HT1080 (cell line): ENCODE measurements around the gene RNF222. TPM values are rescaled to one million over a fixed set of nuclear protein-coding genes. Genes with fewer than 3 reads are reported as not detected.
"Not testable (repeated sequence)": the region's sequence is repeated elsewhere in the genome, so short reads cannot be mapped to it uniquely, and the experiment has no call there.

Experiments
- DNase-seq: peaks from one replicate; pipeline ENCODE4 v3.0.0-alpha.2; 2015; ENCODE audit warnings: low read depth
- total RNA-seq: library from RNA; depleted of rRNA; stranded (reverse); fragments of >200 nt; shearing (Covaris generic); gene quantifications from 2 replicates; pipeline ENCODE4 v1.2.3, GENCODE V29; 2014

The RNF222 gene
- total RNA-seq, 1 experiment from 2014 or later: not detected

DNA sequence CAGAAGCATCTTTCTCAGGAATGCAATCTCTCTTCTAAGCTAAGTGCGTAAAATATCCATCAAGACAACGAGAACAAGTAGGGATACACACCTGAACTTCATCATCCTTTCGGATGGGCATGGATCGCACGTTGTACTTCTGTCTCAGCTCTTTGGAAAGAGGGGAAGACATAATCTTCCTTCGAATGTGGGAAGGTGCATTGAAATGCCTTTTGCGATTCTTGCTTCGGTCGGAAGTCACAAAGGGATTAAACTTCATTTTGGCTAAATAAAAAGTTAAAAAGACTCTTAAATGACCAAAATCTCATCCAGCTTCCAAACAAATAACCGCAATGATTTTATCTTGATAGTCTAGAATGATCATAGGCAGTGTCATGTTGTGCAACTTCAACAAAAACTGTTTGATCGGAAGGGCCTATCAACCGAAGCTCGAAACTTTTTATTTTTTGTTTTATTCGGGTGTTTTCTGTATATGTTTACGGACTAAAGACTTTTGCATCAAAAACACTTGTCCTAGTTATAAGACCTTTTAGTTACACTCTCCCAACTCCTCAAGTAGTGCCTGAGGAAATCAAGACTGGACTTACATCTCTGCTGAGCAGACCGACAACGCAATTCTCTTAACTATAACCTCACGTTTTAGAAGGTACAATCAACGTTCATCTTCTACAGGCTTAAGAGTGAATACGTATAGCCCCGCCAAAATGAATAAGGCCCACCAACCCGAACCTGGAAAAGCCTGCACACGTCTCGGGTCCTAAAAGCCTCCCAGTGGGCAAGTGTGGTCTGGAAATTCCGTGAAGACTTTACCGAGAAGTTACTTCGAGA, 15.4 kb downstream of the RNF222 start:
- peak; percentile 30 for DNase-seq

DNA sequence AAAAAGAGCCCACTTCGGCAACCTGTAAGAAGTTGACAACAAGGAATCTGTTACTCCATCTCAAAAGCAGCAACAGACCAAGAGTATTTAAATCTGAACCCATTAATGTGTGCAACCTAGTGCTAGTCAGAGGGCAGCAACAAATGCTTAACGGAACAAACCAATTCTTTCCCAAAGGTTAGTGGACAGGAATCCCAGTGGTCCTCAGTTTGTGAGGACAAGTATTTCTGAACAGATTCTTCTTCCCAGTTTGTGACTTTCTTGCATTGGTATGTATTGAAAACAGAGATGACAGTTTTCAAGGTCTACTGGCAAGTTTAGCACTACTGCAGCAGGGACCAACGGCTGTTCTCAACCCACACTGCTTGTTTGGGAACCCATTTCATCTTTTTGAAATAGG, 17.6 kb downstream of the RNF222 start:
- no peak for DNase-seq

DNA sequence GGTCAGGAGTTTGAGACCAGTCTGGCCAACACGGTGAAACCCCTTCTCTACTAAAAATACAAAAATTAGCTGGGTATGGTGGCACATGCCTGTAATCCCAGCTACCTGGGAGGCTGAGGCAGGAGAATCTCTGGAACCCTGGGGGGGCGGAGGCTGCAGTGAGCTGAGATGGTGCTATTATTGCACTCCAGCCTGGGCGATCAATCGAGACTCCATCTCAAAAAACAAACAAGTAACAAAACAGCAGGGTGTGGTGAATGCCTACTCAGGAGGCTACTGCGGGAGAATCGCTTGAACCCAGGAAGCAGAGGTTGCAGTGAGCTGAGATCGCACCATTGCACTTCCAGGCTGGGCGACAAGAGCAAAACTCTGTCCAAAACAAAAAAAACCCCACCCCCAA, 19.5 kb downstream of the RNF222 start:
- DNase-seq: not testable (repeated sequence)

DNA sequence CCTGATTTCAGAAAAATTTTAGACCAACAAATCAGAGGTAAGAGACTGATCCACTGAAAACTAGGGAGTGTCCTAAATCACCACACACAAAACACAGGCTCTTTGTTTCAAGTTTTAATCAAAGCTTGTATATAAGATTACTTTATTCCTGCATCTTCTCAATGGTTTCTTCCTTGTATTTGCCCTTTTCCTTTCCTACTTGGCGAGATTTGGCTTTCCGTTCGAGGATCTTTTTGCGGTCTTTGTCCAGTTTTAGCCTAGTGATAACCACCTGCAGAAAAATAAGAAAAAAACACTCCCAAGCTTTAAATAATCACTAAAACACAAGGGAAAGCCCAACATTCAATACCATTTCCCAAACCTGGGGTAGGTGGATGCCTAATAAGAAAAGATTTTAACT, 20.2 kb downstream of the RNF222 start:
- no peak for DNase-seq

DNA sequence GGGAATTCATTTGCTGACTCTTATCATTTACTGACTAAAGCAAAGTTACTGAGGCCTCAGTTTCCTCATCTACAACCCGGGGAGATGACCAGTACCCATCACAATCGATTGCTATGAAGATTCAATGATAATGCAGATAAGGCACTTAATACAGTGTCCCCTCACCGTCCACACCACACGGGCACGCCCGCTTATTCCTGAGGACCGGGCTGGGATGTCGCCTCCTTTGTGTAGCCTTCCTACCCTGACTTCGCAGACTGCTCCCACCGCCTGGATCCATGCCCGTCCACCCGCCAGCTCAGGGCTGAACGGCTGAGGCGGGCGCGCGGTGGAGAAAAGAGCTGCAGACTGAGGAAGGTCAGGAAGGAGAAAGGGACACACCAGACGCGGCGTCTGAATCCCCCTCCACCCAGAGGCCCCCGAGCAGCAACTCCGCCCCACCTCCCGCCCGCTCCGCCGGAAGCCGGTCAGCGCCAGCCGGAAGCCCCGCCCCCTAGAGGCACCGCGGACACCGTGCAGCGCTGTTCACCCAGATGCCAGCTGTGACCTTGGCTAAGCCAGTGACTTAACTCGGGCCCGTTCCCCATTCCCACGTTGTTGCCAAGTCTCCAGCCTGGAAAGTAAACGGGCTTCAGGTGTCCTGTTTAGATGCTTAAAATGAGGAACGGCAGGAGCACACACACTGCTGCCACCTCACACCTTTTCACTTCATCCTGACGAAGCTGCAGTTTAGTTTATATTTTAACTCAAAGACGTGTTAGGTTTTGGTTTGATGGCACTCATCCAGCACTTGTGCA, 21.2 kb downstream of the RNF222 start, which contains the start of gene KRABD2:
TSS of gene KRABD2 (minus strand) at position 434 of the 797 bp plus-strand sequence.
- peak; percentile 85 for DNase-seq

DNA sequence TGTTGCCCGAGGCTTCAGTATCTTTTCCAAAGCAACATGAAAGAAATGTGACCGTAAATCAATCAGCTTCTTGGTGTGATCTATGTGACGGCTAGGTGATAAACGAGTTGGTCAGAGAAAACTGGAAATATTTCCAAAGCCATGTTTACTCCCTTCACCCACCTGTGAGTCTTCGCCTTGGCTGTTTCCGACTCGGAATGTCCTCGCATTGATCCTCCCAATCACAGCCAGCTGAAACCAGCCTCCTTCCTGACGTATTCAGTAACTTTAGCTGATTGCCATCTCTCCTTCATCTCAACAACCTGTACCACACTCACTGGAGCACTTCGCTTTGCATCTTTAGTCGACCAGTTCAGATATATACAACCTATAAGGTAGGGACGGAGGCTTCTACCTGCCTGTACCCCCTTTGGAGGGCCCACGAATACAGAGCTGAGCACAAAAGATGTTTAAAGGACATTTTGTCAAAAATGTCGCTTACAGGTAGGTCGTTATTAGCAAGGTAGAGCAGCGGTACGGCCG, 21.8 kb downstream of the RNF222 start:
- no peak for DNase-seq

DNA sequence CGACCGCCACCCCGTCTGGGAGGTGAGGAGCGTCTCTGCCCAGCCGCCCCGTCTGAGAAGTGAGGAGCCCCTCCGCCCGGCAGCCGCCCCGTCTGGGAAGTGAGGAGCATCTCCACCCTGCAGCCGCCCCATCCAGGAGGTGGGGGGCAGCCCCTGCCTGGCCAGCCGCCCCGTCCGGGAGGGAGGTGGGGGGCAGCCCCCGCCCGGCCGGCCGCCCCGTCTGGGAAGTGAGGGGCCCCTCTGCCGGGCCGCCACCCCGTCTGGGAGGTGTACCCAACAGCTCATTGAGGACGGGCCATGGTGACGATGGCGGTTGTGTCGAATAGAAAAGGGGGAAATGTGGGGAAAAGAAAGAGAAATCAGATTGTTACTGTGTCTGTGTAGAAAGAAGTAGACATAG, 23.8 kb downstream of the RNF222 start:
- not testable (repeated sequence) for DNase-seq

DNA sequence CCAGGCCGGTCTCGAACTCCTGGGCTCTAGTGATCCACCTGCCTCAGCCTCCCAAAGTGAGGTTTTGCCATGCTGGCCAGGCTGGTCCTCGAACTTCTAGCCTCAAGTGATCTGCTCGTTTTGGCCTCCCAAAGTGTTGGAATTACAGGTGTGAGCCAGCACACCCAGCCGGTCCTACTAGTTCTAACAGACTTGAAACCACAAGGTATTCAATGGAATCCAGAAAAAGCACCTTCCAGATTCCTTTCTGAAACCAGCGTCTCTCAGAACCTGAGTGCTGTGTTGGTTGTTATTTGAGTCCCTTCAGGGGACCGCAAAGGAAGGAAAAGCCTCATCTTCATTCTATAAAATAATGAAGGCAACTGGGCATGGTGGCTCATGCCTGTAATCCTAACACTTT, 25.2 kb downstream of the RNF222 start:
- DNase-seq: no peak

DNA sequence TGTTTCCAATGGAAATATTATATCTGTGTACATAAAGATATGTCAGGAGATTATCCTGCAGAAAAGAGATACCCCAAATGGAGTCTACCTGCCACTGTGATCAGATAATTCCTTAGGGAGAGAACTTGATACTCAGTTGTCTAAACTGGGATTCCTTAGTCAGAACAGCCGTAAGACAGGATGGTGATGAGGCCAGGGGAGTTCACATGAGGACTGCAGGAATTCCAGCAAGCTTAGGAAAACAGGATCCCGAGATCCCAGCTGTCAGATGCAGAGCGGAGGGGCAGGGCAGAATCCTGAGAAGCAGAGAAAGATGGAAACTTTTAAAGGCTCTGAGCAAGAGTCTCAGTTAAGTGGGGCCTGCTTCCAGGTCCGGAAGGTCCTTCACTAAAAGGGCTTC, 25.8 kb downstream of the RNF222 start:
- DNase-seq: no peak

DNA sequence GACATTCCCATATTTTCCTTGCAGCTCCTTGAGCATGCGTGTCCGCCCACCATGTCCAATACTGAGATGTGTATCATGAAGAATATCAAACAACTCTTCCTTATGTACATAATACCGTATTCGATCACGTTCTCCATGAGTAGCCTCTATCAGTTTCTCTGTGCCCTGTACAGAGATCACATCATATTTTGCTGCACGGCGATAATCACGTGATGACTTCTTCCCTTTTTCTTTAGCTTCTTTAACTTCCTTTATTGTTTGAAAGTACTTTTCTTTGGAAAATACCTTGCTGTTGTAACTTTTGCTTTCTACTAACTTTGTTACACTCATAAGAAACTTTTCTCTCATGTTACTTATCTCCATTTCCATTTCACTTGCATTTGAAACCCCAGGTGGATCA, 27.7 kb downstream of the RNF222 start:
- DNase-seq: no peak

DNA sequence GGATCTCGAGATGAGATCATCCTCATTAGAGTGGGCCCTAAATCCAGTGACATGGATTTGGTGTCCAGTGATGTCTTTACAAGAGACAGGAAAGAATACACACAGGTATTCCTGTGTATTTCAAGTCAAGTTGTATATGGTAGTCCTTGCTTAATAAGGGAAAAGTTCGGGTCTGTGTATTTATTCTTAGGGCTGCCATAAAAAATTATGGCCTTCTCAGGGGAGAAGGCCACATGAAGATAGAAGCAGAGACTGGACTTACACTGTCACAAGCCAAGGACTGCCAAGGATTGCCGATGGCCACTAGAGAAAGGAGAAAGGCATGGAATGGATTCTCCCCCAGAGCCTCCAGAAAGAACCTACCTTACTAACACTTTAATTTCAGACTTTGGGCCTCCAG, 29.4 kb downstream of the RNF222 start:
- no peak for DNase-seq

DNA sequence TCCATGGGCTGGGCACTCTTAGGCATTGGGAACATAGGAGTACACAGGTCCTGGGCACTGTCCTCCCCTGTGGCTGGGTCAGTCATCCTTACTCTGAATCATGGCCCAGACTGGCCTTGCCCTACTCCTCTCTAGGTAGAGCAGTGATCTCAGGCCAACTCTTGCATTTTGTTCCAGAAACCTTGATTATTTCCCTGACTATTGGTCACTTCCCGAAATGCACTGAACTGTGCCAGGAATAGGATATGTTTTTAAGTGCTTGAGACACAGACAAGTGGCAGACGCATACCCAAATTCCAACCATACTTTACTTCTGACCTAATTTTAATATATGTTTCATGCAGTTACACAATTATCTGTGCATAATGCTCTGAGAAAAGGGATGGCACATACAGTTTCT, 31.4 kb downstream of the RNF222 start:
- peak; percentile 29 for DNase-seq

DNA sequence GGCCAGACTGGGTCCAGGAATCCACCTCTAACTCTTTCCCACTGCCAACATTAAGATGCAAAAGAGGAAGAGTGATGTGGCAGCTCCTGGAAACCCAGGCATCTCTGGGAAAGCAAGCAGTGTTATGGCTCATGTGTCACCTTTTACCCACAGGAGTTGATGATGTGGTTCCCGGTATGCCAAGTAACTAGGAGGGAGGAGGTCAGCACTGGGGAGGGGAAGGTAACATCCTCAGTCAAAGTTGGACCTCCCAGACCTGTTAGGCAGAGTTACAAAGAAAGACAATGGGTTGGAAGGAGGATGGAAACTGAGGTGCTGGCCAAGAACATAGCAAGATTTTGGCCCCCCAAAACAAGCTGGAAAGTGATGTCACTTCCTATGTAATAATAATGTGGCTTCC, 32.5 kb downstream of the RNF222 start:
- peak; percentile 67 for DNase-seq

DNA sequence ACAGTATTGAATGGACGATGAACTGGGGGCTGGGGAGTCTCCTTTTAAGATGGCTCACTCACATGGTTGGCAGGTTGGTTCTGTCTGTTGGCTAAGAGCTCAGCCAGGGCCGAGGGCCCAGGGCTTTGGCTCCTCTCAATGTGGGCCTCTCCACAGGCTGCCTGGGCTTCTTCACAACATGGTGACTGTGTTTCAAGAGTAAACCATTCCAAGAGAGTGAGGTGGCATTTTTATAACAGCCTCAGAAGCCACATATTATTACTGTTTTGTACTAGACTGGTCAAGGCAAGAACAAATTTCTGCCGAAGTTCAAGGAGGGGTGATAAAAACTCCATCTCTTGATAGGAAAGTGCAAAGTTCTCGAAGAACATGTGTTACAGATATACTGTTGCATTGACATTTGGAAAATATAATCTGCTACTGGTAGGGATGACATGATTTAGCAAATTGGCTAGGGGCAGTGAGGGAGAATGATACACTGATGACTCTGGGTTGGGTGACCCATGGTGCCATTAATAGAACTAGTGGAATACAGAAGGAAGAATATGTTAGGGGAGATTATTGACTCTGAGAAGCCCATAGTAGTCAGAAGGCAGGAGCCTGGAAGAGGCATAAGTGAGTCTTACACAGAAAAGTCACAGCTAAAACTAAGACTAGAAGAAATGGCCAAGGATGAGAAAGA, 34.8 kb downstream of the RNF222 start:
- no peak for DNase-seq

DNA sequence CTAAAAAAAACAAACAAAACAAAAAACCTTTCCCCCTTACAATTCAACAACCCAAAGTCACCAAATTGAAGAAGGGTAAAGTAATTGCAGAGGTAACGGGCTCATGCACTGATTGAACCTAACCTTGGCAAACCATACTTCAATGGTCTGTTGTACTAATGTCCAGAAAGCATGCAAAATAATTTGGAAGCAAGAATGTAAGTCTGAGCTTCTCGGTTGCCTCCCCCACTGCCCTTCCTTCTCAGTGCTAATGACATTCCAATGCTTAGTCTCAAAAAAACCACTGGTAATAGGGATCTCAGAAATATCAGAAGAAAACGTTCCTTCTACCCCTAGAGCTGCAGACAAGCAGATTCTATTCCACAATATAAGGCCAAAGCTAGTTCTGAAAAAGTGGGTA, 36.9 kb downstream of the RNF222 start:
- DNase-seq: no peak

DNA sequence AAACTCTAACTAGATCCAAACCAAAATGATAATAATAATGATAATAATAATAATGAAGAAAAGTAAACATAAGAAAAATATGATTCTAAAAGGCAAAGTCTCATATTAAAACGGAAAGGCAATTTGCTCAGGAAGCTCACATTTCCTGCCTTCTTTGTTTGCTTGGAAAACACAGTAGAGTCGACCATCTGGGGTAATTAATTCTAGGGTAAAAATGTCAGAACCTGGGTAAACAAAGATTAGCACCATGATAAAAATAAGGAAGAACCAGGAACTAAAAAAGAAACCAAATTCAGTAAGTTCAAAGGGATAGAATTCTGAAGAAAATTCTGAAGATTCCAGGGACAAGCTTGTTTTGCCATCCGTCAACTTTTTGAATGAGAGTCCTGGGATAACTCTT, 37.4 kb downstream of the RNF222 start:
- no peak for DNase-seq

DNA sequence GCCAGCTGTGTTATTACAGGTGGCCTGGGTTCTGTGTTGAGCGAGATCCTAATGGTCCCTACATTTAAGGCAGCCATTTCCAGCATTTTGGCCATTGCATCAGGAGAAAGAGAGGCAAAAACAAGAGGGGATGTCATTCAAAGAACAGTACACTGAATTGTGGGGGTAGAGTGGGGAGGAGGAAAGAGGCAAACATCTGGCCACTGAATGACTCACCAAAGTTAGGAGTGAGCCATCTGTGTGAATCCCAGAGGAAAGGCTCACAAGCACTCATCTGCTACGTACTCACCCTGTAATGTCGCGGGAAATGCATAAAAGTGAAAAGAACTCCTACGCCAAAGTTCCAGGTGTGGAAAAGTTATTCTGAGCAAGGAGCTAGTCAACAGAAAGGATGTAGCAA, 37.9 kb downstream of the RNF222 start:
- DNase-seq: peak; percentile 83

DNA sequence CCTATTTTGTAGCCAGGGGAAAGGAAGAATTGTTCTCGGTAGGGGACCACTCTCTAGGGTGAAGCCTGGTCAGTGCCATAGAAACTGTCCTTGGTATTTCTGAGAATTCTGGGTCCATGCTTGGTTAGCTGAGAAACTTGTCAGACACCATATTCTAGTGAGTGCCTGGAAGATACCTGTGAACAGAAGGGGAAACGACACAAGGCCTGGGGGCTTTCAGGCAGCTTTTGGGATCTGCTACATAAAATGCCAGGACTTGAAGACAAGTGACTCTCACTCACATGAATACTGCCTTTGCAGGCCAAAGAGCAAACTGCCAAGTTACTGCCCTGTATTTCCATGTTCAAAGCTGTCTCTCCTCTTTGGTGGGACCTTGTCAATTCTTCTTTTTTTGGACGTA, 39.7 kb downstream of the RNF222 start:
- no peak for DNase-seq

DNA sequence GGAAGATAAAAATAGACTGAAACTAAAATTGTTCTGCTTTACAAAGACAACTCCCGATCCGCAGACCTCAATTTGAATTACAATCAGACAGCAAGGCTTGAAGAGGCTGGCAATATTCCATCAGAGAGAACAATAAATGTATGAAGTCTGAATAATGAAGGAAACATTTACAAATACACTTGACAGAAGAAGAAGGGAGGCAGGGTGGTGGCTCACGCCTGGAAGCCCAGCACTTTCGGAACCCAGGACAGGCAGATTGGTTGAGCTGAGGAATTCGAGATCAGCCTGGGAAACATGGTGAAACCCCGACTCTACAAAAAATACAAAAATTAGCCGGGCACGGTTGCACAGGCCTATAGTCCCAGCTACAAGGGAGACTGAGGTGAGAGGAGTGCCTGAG, 43.4 kb downstream of the RNF222 start:
- no peak for DNase-seq

DNA sequence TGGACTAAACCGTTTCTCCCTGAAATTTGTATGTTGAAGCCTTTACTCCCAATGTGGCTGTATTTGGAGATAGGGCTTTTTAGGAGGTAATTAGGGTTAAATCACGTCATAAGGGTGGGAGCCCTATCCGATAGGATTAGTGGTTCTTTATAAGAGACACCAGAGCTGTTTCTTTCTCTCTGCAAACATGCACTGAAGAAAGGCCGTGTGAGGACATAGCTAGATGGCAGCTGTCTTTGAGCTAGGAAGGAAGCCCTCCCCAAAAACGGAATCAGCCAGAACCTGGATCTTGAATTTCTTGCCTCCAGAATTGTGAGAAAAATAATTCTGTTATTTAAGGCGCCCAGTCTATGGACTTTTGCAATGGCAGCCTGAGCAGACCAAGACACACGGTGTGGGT, 43.9 kb downstream of the RNF222 start:
- no peak for DNase-seq

DNA sequence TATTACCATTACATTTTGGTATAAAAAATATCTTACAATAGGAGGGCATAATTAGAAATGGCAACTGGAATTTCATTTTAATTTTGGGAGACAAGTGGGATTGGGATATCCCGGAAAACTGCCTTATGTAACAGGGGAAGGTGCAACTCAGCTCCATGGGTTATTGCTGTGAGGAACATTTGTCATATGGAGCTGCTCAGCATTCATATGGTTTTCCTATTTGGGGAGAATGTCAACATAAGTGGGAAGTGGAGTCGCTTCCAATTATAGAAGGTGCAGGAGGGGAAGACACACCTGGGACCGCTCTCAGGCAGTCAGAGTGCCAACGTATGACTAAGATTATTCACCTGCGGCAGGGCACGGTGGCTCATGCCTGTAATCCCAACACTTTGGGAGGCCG, 47.3 kb downstream of the RNF222 start:
- DNase-seq: no peak

DNA sequence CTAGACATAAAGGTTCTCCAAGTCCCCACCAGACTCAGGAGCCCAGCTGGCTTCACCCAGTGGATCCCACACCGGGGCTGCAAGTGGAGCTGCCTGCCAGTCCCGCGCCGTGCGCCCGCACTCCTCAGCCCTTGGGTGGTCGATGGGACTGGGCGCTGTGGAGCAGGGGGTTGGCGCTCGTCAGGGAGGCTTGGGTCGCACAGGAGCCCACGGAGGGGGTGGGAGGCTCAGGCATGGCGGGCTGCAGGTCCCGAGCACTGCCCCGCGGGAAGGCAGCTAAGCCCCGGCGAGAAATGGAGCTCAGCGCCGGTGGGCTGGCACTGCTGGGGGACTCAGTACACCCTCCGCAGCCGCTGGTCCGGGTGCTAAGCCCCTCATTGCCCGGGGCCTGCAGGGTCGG, 50.6 kb downstream of the RNF222 start:
- DNase-seq: not testable (repeated sequence)
